ENCODE measurements around the gene FKRP. TPM values are rescaled to one million over a fixed set of nuclear protein-coding genes. Genes with fewer than 3 reads are reported as not detected.

Gene FKRP
- total RNA-seq, 1 experiment from 2014 or later: 10.6 TPM

DNA sequence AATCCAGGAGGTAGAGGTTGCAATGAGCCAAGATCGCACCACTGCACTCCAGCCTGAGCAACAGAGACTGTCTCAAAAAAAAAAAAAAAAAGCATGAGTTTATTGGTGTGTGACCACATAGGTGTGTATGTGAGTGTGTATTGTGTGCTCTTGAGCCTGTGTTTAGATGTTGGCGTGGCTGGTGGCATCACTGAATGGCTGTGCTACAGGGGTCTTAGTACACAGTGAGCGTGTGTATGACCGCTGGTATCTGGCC, 40.1 kb downstream of the FKRP start:
- intact Hi-C loops (cut with micrococcal nuclease; ENCODE audit: unreplicated experiment): loop anchor here (2.0 to 5.0 kb wide), 3 partner anchors 54 to 116 kb away; no protein-coding TSS in a partner anchor
- H4K20me1 ChIP-seq (ENCODE audit: insufficient read depth): peaks cover 16% of the 10 kb centered on the region
- no peaks in the 10 kb centered on the region for H3K9me2 ChIP-seq (ENCODE audit: insufficient read depth)
- no peaks in the 10 kb centered on the region for H3K27me3 ChIP-seq (ENCODE audit: insufficient read depth, low read depth)
- H2AFZ ChIP-seq: no peak overlapping the region
- H3K27ac ChIP-seq: peak overlapping the region; percentile 92
- ChIA-PET CTCF (interaction anchor here (0.5 kb wide), 1 partner anchor 54 kb away, joined by 4 read pairs; no protein-coding TSS in a partner anchor), POLR2A (ENCODE audit: unreplicated experiment) (interaction anchor here (0.7 kb wide), 1 partner anchor 351 kb away, joined by 4 read pairs; no protein-coding TSS in a partner anchor)
- peaks cover 46% of the 10 kb centered on the region for H3K36me3 ChIP-seq (ENCODE audit: low read depth)
- peak overlapping the region; percentile 98 for H3K4me3 ChIP-seq
- TF ChIP-seq, protein P1, sequence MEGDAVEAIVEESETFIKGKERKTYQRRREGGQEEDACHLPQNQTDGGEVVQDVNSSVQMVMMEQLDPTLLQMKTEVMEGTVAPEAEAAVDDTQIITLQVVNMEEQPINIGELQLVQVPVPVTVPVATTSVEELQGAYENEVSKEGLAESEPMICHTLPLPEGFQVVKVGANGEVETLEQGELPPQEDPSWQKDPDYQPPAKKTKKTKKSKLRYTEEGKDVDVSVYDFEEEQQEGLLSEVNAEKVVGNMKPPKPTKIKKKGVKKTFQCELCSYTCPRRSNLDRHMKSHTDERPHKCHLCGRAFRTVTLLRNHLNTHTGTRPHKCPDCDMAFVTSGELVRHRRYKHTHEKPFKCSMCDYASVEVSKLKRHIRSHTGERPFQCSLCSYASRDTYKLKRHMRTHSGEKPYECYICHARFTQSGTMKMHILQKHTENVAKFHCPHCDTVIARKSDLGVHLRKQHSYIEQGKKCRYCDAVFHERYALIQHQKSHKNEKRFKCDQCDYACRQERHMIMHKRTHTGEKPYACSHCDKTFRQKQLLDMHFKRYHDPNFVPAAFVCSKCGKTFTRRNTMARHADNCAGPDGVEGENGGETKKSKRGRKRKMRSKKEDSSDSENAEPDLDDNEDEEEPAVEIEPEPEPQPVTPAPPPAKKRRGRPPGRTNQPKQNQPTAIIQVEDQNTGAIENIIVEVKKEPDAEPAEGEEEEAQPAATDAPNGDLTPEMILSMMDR (conservative IDR thresholded peaks at IDR 0.05): no peak
- TF ChIP-seq EZH2 (IDR thresholded peaks at IDR 0.05; ENCODE audit: low read depth): no peak
- peak overlapping the region; percentile 83 for H3K4me2 ChIP-seq
- BruUV-seq (replicated peaks): no TSS peak
- H3K9me3 ChIP-seq (ENCODE audit: insufficient read depth, low read depth): no peaks in the 10 kb centered on the region
- no peak for DNase-seq
- peaks cover 68% of the 10 kb centered on the region for H3F3A ChIP-seq (ENCODE audit: insufficient read depth, low read depth)
- H3K4me1 ChIP-seq (replicated peaks; ENCODE audit: insufficient read depth): peaks cover 55% of the 10 kb centered on the region
- peaks cover 72% of the 10 kb centered on the region for H3K79me2 ChIP-seq (ENCODE audit: low read depth)

- no peaks in the 10 kb centered on the region for H3K27me3 ChIP-seq (ENCODE audit: insufficient read depth, low read depth)
- peak overlapping the region; percentile 98 for H3K4me3 ChIP-seq
- TF ChIP-seq, protein P1 (conservative IDR thresholded peaks at IDR 0.05): no peak
- TF ChIP-seq EZH2 (IDR thresholded peaks at IDR 0.05; ENCODE audit: low read depth): no peak
- H4K20me1 ChIP-seq (ENCODE audit: insufficient read depth): peaks cover 11% of the 10 kb centered on the region; the same call in 1 of the 2 replicates
- peaks cover 50% of the 10 kb centered on the region for H3K4me1 ChIP-seq (replicated peaks; ENCODE audit: insufficient read depth)
- no peaks in the 10 kb centered on the region for H3K9me2 ChIP-seq (ENCODE audit: insufficient read depth)
- BruUV-seq (replicated peaks): TSS peak; percentile 41
- H3K79me2 ChIP-seq (ENCODE audit: low read depth): peaks cover 67% of the 10 kb centered on the region
- intact Hi-C loops (cut with micrococcal nuclease; ENCODE audit: unreplicated experiment): loop anchor here (5.0 kb wide), 2 partner anchors 54 to 116 kb away; no protein-coding TSS in a partner anchor
- no peaks in the 10 kb centered on the region for H3K9me3 ChIP-seq (ENCODE audit: insufficient read depth, low read depth)
- peaks cover 41% of the 10 kb centered on the region for H3K36me3 ChIP-seq (ENCODE audit: low read depth)
- peak overlapping the region; percentile 92 for H3K27ac ChIP-seq
- peak; percentile 57 to 90 for DNase-seq
- no peak overlapping the region; the same call in 1 of the 2 replicates for H2AFZ ChIP-seq
- peaks cover 63% of the 10 kb centered on the region for H3F3A ChIP-seq (ENCODE audit: insufficient read depth, low read depth)
- ChIA-PET POLR2A (ENCODE audit: unreplicated experiment) (interaction anchor here (0.6 to 0.7 kb wide), 2 partner anchors 11 to 351 kb away, joined by 4 to 21 read pairs; no protein-coding TSS in a partner anchor), CTCF (interaction anchor here (0.6 kb wide), 1 partner anchor 43 kb away, joined by 3 read pairs; no protein-coding TSS in a partner anchor)
- H3K4me2 ChIP-seq: peak overlapping the region; percentile 83
These were observed 40.6 kb downstream of the FKRP start for GRCh38 chr19:46786236-46787039.

- Histone ChIP-seq H3F3A (ENCODE audit: insufficient read depth, low read depth) (peaks cover 58% of the 10 kb centered on the region), H3K9me2 (ENCODE audit: insufficient read depth) (no peaks in the 10 kb centered on the region), H3K36me3 (ENCODE audit: low read depth) (peaks cover 36% of the 10 kb centered on the region), H3K79me2 (ENCODE audit: low read depth) (peaks cover 62% of the 10 kb centered on the region), H3K4me3 (peak overlapping the region; percentile 98), H3K27me3 (ENCODE audit: insufficient read depth, low read depth) (no peaks in the 10 kb centered on the region), H3K9me3 (ENCODE audit: insufficient read depth, low read depth) (no peaks in the 10 kb centered on the region), H2AFZ (no peak overlapping the region), H3K4me2 (peak overlapping the region; percentile 83), H3K4me1 (replicated peaks; ENCODE audit: insufficient read depth) (peaks cover 44% of the 10 kb centered on the region), H3K27ac (peak overlapping the region; percentile 92), H4K20me1 (ENCODE audit: insufficient read depth) (peaks cover 11% of the 10 kb centered on the region; the same call in 1 of the 2 replicates)
- DNase-seq: no peak
- BruUV-seq (replicated peaks): no TSS peak
- TF ChIP-seq EZH2 (IDR thresholded peaks at IDR 0.05; ENCODE audit: low read depth): no peak
- TF ChIP-seq, protein P1 (conservative IDR thresholded peaks at IDR 0.05): no peak
- ChIA-PET POLR2A (ENCODE audit: unreplicated experiment) (no interaction called here), CTCF (no interaction called here)
- intact Hi-C loops (cut with micrococcal nuclease; ENCODE audit: unreplicated experiment): loop anchor here (5.0 kb wide), 2 partner anchors 55 to 115 kb away; no protein-coding TSS in a partner anchor
These were observed 41.1 kb downstream of the FKRP start for GRCh38 chr19:46787040-46787330.

Data from PC-9 (cell line).